SK-N-MC (cell line): ENCODE measurements around the gene GPR108.

Experiments
- EZH2 ChIP-seq: fragments of 200-600 bp; sonication (generic); IDR thresholded peaks from one replicate; pipeline ENCODE4 v1.6.1; 2017; ENCODE audit warnings: antibody characterized with exemption
- POLR2AphosphoS5 ChIP-seq: IDR thresholded peaks from 2 replicates; pipeline ENCODE4 v1.6.1; 2012; ENCODE audit warnings: mild to moderate bottlenecking, low read depth, low read length, borderline replicate concordance

- TF ChIP-seq EZH2 (no peak), POLR2AphosphoS5 (no peak)
Observed at GRCh38 chr19:6683971-6684370, 53.4 kb downstream of the GPR108 start.
